CD4-positive, alpha-beta T cell treated with Interferon gamma for 1 hour (primary cell): ENCODE measurements around the gene RPS6KB2.
A peak's percentile ranks its signal among the peaks of the same experiment; 100 is the strongest.
"Not testable (repeated sequence)": the region's sequence is repeated elsewhere in the genome, so short reads cannot be mapped to it uniquely, and the experiment has no call there.

Experiments
- DNase-seq: peaks from one replicate; pipeline ENCODE4 v3.0.0-alpha.2; 2020

RPS6KB2 gene

GRCh38 chr11:67410984-67411784 is 17.1 kb upstream of the RPS6KB2 start:
- DNase-seq, result no peak

GRCh38 chr11:67411785-67412152 is 16.5 kb upstream of the RPS6KB2 start:
- DNase-seq, result no peak

- no peak for DNase-seq
Observed at GRCh38 chr11:67412495-67413179, 15.7 kb upstream of the RPS6KB2 start.

- DNase-seq, result no peak
Observed at GRCh38 chr11:67413266-67413849, 14.9 kb upstream of the RPS6KB2 start.

- DNase-seq, result no peak
Observed at GRCh38 chr11:67415501-67416304, 12.6 kb upstream of the RPS6KB2 start, which contains the start of gene CARNS1. Gene CARNS1, plus strand, starts transcription at chr11:67415678. Its CDS starts 522 bp downstream, at chr11:67416200.

- peak; percentile 86 for DNase-seq
Observed at GRCh38 chr11:67416416-67417335, 11.6 kb upstream of the RPS6KB2 start.

GRCh38 chr11:67417425-67417824 is 10.9 kb upstream of the RPS6KB2 start:
- DNase-seq, result no peak

GRCh38 chr11:67418476-67419281 is 9.6 kb upstream of the RPS6KB2 start:
- peak; percentile 63 for DNase-seq

GRCh38 chr11:67419325-67420049 is 8.8 kb upstream of the RPS6KB2 start:
- no peak for DNase-seq

- no peak for DNase-seq
Observed at GRCh38 chr11:67420147-67420645, 8.1 kb upstream of the RPS6KB2 start.

- peak; percentile 97 for DNase-seq
Observed at GRCh38 chr11:67420646-67421429, 7.5 kb upstream of the RPS6KB2 start.

- DNase-seq, result no peak
Observed at GRCh38 chr11:67421430-67422031, 6.8 kb upstream of the RPS6KB2 start.

- no peak for DNase-seq
Observed at GRCh38 chr11:67422891-67423290, 5.4 kb upstream of the RPS6KB2 start.

GRCh38 chr11:67423466-67423865 is 4.8 kb upstream of the RPS6KB2 start:
- no peak for DNase-seq

GRCh38 chr11:67423891-67424613 is 4.2 kb upstream of the RPS6KB2 start:
- DNase-seq, result no peak

GRCh38 chr11:67427364-67427859 is 882 bp upstream of the RPS6KB2 start:
- not testable (repeated sequence) for DNase-seq

GRCh38 chr11:67429038-67429668 is 859 bp downstream of the RPS6KB2 start:
- DNase-seq, result no peak
